Activated T-cell treated with anti-CD3 and anti-CD28 coated beads for 1 hour (primary cell): Measurements from ENCODE around the gene OR8H3.
"Not testable (repeated sequence)": the region's sequence is repeated elsewhere in the genome, so short reads cannot be mapped to it uniquely, and the experiment has no call there.

Experiments
- DNase-seq: peaks from one replicate; pipeline ENCODE4 v3.0.0-alpha.2; 2020; ENCODE audit warnings: low read depth

The OR8H3 gene

GRCh38 chr11:56122073-56122472 is at the start of gene OR8H3:
Gene OR8H3, plus strand, starts transcription at chr11:56122373. Its CDS starts 0 bp downstream, at chr11:56122373.
- no peak for DNase-seq

- DNase-seq, result no peak
Observed at GRCh38 chr11:56089697-56090096, 32.5 kb upstream of the OR8H3 start.

DNA sequence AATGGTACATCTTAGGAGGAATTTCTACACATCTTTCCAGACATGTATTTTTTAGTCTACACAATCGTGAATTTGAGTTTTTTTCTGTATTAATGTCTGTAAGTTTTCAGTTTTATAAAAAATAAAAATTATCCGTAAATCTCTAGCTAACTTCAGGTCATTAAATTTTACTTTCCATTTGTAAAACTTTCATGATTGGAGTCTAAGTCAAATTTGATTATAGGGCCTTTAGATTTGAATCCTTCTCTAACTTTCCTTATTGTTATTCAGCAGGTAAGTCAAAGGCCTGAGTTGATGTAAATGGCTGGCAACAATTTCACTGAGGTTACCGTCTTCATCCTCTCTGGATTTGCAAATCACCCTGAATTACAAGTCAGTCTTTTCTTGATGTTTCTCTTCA is 29.2 kb upstream of the OR8H3 start, which contains the start of gene OR8I2:
Gene OR8I2, plus strand, starts transcription at position 301 of the 400 bp plus-strand sequence. Its CDS starts 0 bp downstream, at position 301.
- DNase-seq, result no peak

GRCh38 chr11:56103210-56103737 is 18.9 kb upstream of the OR8H3 start, which contains the start of gene OR8H2:
Gene OR8H2, plus strand, starts transcription at chr11:56103687. Its CDS starts 1,356 bp downstream, at chr11:56105043.
- DNase-seq, result no peak

DNA sequence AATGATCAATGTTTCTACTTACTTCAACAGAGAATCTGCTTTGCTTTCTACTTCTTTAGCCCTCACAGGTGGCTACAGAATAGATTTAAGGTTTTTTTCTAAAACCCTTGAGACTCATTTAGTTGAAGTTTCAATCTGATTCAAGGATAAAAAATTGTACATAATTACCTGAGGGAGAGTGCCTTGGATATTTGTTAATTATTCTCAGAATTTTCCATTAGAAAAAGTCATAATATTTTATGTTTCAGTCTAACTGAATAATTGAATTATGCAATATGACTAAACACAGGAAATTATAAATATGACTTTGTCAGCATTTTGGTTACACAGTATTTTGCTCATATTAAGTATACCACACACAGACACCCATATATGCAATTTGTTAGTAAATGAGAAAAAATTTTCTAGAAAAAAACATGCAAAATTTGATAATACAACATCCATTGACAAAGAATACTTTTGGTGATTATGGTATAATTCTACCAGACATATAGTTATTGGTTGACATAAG is 18.0 kb downstream of the OR8H3 start, which contains the start of gene OR8J3:
Gene OR8J3, minus strand, starts transcription at position 51 of the 511 bp plus-strand sequence. CDS start 2,483 bp downstream, outside the sequence.
- DNase-seq, result no peak

- not testable (repeated sequence) for DNase-seq
Observed at GRCh38 chr11:56143681-56144080, 21.5 kb downstream of the OR8H3 start.

GRCh38 chr11:56151376-56151775 is 29.2 kb downstream of the OR8H3 start:
- no peak for DNase-seq

DNA sequence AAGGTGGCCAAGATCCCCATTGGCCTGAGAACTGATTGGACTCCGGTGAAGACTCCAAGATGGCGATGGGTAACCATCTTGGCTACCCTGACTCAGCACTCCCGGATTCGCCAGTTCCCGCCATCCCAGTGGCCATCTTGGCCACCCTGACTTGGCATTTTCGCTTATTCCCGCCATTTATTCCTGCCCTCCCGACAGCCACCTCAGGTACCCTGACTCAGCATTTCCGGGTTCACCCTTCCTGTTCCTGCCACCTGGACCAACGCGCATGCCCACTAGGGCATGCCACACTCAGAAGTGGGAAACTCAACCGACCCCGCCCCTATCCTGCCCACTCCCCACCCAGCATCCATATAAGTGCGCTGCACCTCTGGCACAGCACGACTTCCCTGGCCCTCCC is 30.2 kb downstream of the OR8H3 start:
- no peak for DNase-seq

DNA sequence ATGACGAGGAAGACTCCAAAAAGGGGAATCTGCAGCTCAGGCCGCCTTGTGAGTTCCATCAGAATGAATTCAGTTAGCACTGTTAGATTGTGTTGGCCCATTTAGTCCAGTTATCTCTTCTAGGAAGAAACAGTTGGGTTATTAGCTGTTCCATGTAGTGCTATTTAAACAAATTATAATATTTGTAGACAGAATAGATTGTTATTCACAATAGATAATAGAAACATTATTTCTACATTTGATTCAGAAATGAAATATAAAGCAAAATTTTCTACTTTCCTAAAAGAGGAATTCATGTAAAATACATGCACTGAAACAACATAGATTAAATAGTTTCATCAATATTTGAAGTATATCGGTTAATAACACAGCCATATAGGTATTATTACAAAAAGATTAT is 38.0 kb downstream of the OR8H3 start, which contains the start of gene OR8K5:
Gene OR8K5, minus strand, starts transcription at position 101 of the 400 bp plus-strand sequence. Its CDS starts 0 bp downstream, at position 101.
- no peak for DNase-seq

- DNase-seq, result no peak
Observed at GRCh38 chr11:56163804-56164203, 41.6 kb downstream of the OR8H3 start.

GRCh38 chr11:56172256-56172830 is 50.2 kb downstream of the OR8H3 start:
- no peak for DNase-seq
